NOMO-1 treated with DMSO at 0.1 percent for 48 hours (cell line): Measurements from ENCODE around the gene CES3.
"Not testable (repeated sequence)": the region's sequence is repeated elsewhere in the genome, so short reads cannot be mapped to it uniquely, and the experiment has no call there.

ENCODE experiments used
- DNase-seq: peaks from one replicate; lab custom pipeline; 2025; ENCODE audit not compliant: unreplicated experiment; lab: John Stamatoyannopoulos, UW

CES3 gene

DNA sequence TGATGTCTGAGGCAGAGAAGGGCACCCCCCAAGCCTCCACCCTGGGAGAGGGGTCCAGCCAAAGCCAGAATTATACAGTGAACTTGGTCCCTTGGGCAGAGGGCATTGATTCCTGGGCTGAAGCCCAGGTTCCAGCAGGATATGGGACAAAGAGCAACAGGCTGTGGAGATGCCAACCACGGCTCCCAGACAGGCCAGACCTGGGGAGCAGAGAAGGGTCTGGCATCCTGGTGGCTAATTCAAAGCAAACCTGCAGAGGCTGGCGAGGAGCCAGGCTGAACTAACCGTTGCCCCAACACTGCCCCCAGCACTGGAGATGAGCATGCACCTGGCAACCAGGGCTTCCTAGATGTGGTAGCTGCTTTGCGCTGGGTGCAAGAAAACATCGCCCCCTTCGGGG lies 3.0 kb downstream of the CES3 start:
- no peak for DNase-seq

GRCh38 chr16:66968847-66969246 lies 7.8 kb downstream of the CES3 start:
- no peak for DNase-seq

- DNase-seq, result no peak
Observed at GRCh38 chr16:66970775-66971720, 10.0 kb downstream of the CES3 start.

GRCh38 chr16:66972983-66973382 lies 11.9 kb downstream of the CES3 start:
- DNase-seq, result no peak

DNA sequence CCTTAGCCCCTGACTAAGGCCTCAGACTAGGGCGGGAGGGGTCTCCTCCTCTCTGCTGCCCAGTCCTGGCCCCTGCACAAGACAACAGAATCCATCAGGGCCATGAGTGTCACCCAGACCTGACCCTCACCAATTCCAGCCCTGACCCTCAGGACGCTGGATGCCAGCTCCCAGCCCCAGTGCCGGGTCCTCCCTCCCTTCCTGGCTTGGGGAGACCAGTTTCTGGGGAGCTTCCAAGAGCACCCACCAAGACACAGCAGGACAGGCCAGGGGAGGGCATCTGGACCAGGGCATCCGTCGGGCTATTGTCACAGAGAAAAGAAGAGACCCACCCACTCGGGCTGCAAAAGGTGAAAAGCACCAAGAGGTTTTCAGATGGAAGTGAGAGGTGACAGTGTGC lies 12.7 kb downstream of the CES3 start:
- no peak for DNase-seq

DNA sequence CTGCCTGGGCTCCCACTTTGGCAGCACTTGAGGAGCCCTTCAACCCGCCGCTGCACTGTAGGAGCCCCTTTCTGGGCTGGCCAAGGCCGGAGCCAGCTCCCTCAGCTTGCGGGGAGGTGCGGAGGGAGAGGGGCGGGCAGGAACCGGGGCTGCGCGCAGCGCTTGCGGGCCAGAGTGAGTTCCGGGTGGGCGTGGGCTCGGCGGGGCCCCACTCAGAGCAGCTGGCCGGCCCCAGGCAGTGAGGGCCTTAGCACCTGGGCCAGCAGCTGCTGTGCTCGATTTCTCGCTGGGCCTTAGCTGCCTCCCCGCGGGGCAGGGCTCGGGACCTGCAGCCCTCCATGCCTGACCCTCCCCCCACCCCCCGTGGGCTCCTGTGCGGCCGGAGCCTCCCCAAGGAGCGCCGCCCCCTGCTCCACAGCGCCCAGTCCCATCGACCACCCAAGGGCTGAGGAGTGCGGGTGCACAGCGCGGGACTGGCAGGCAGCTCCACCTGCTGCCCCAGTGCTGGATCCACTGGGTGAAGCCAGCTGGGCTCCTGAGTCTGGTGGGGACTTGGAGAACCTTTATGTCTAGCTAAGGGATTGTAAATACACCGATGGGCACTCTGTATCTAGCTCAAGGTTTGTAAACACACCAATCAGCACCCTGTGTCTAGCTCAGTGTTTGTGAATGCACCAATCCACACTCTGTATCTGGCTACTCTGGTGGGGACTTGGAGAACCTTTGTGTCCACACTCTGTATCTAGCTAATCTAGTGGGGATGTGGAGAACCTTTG lies 13.3 kb downstream of the CES3 start:
- DNase-seq, result not testable (repeated sequence)

- DNase-seq, result not testable (repeated sequence)
Observed at GRCh38 chr16:66974932-66975246, 13.8 kb downstream of the CES3 start.

GRCh38 chr16:66975302-66975893 lies 14.3 kb downstream of the CES3 start:
- no peak for DNase-seq

- no peak for DNase-seq
Observed at GRCh38 chr16:66976746-66977145, 15.7 kb downstream of the CES3 start.

GRCh38 chr16:66977341-66978113 lies 16.5 kb downstream of the CES3 start:
- DNase-seq, result peak; percentile 77

DNA sequence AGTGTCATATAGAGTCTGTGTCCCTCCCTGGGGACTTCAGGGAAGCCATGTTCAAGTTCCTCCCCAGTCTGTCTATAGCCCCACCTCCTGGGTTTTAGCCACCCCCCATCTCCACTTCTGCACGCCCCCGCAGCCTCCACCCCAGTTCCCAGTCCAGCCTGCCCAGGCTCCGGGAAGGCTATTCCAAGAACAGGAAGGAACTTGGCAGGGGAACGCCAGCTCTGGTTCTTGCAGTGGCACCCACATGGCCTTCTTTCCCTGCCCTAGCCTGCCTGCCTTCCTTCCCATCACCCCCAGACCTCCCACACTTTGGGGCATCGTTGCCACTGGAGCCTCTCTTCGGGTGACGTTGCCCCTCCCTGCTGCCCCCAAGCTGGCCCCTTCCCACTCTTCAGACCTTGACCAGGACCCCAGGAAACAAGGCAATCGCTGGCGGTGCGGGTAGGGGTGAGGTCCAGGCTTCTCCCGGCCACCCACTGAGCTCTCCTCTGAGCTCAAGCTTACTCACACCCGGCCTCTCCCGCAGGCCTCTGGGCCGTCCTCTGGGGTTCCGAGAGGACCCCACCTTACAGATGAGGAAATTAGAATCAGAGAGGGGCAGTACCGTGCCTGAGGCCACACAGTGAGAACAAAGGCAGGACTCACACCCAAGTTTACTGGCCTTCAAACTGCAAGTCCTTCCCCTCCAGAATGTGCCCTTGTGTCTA lies 18.1 kb downstream of the CES3 start:
- DNase-seq, result no peak

DNA sequence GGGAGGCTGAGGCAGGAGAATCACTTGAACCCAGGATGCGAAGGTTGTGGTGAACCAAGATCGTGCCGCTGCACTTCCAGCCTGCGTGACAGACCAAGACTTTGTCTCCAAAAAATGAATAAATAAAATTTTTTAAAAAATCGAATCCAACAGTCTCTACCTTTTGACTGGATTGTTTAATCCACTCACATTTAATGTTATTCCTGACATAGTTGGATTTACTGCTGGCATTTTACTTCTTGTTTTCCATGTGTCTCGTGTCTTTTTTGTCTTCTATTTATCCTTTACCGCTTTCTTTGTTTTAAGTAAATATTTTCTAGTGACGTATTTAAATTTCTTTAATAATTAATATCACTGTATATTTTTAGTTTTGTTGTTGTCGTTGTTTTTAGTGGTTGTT lies 22.0 kb downstream of the CES3 start:
- DNase-seq, result no peak

DNA sequence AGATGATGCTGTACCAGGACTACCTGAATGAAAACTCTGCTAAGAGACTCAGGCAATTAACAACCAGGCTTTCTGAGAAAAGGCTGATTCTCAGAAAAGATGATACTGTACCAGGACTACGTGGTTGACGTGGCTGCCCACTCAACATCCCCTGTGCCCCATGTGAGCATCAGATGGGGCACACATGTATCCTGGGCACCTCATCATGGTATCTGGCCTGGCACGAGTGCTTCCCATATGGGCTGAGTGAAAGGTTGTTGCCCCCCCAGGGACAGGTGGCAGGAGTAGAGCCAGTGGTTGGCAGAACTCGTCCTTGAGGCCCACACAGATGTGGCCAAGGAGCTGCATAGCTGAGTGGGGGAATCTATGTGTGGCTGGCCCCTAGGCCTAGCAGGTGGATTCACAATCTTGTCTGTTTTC lies 23.8 kb downstream of the CES3 start:
- no peak for DNase-seq

GRCh38 chr16:66986559-66986958 lies 25.5 kb downstream of the CES3 start:
- DNase-seq, result no peak

DNA sequence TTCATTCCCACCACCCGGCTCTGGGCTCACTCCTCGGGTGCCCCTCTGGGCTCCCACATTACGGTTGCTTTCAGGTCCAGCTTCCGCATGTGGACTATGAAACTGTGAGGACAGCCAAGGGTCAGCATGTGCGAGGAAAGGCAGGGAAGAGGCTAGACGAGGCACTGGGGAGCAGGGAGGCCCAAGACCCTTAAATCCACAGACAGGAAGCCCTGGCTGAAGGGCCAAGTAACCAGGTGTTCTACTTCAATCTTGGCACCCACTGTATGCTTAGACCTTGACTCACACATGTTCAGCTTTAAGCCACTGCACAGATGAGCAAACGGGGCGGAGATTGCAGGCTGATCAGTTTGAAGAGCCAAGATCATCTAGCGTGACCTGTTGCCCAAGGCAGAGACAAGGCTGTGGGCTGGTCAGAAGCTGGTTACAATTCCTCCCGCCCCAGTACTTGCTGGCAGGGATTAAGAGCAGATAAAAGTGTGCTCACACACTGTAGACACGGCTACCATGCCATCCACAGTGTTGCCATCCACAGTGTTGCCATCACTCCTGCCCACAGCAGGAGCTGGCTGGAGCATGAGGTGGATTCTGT lies 27.2 kb downstream of the CES3 start, which contains the start of gene CES4A:
TSS of gene CES4A (plus strand) at position 393 of the 592 bp plus-strand sequence. CDS start at position 577, 184 bp downstream.
- DNase-seq, result no peak

DNA sequence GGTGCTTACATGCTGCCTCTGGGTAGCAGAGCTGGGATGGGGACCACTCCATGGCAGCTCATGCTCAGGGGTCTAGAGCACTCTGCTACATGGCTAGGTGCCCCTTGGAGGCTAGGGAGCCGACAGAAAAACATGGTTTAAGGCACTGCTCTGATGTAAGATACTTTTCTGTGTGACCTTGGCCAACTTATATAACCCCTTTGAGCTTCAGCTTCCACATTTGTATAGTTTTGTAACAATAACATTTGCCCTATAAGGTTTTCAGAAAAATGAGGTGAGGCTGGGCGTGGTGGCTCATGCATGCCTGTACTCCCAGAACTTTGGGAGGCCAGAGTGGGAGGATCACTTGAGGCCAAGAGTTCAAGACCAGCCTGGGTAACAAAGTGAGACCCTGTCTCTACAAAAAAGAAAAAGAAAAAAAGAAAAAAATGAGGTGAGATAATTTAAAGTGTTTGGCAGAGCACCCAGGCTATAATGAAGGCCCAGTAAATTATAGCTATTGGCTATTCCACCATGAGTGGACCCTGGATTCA lies 30.5 kb downstream of the CES3 start:
- no peak for DNase-seq

GRCh38 chr16:66993558-66993957 lies 32.5 kb downstream of the CES3 start:
- not testable (repeated sequence) for DNase-seq

DNA sequence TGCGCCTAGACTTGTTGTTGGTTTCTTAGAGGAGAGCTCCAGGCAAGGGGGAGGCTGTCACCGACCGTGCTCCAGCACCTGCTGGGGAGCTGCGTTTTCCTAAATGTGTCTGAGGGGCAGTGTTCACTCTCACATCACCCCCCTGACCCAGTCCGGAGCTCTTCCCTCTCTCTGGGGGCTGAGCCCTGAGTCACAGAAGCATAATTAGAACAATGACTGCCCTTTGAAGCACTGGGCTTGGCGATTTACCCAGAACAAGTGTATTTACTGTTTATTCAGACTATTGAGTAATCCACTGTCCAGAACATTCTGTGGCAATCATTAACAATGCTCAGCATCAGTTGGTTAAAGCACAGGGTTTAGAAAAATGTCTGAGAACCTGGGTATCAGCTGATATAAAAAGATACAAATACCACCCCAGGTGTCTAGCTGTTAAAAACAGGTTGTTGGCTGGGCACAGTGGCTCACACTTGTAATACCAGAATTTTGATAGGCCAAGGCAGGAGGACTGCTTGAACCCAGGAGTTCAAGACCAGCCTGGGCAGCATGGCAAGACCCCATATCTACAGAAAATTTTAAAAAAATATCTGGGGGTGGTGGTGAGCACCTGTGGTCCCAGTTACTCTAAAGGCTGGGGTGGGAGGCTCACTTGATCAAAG lies 35.4 kb downstream of the CES3 start:
- DNase-seq, result no peak

DNA sequence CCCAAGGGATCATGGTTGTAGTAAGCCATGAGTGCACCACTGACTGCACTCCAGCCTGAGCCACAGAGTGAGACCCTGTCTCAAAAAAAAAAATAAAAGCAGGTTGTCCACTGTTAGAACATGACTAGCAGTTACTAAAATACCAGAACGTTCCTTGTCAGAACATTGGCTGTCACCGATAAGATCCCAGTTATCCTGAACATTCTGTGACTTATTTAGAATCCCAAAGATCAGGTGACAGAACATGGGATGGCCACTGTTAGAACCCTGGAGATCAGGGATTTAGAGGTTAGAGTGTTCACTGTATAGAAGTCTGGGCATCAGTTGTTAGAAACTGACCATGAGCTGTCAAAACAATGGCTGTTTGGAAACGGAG lies 35.9 kb downstream of the CES3 start:
- DNase-seq, result no peak
